Testis (tissue), 5 donors: ENCODE results near the gene THAP4. TPM values are rescaled to one million over a fixed set of nuclear protein-coding genes. Genes with fewer than 3 reads are reported as not detected.

Experiments
- DNase-seq: peaks from one replicate; pipeline ENCODE4 v3.0.0-alpha.2; 2019
- H3K27ac ChIP-seq, 2 donors: fragments of 200-600 bp; sonication (generic); one replicate each; pipeline ENCODE4 v1.5.1; 2019
- H3K27me3 ChIP-seq: fragments of 200-600 bp; sonication (generic); one replicate; pipeline ENCODE4 v1.5.1; 2019
- H3K36me3 ChIP-seq: fragments of 200-600 bp; sonication (generic); one replicate; pipeline ENCODE4 v1.5.1; 2017; ENCODE audit warnings: low read depth; ENCODE audit errors: missing control alignments
- H3K4me1 ChIP-seq: fragments of 200-600 bp; sonication (generic); one replicate; pipeline ENCODE4 v1.5.1; 2019
- H3K4me3 ChIP-seq, 2 donors: fragments of 200-600 bp; sonication (generic); one replicate each; pipeline ENCODE4 v1.5.1; 2017 to 2019
- H3K9me3 ChIP-seq: fragments of 200-600 bp; sonication (generic); one replicate; pipeline ENCODE4 v1.5.1; 2017
- POLR2A ChIP-seq: fragments of 450-650 bp; IDR thresholded peaks from one replicate; pipeline ENCODE4 v1.6.1; 2017; ENCODE audit warnings: antibody characterized with exemption, mild to moderate bottlenecking, moderate library complexity
- WGBS, 2 donors: methylation state at CpG; one replicate each; pipeline ENCODE4 v1.1.5; 2018; 5-methylcytosine and 5-hydroxymethylcytosine counted together
- intact Hi-C: fragments of 100-400 bp; cut with DNase I; formaldehyde crosslinking; loops from one replicate; pipeline ENCODE4 v1.15.1; 2023; ENCODE audit warnings: low total_unique reads
- long read RNA-seq, 2 donors: transcript quantifications; one replicate each; lab custom pipeline, GENCODE V29; 2026
- polyA plus RNA-seq: library from polyadenylated mRNA; stranded (reverse); fragments of 350-450 nt; fragmentation: Illumina TruSeq; extraction: RNeasy Lipid Tissue Mini Kit (QIAGEN cat#74804); gene quantifications from one replicate; pipeline ENCODE4 v1.2.3, GENCODE V29; 2014; ENCODE audit warnings: low read depth, low replicate concordance; ENCODE audit not compliant: insufficient read depth
- total RNA-seq, 2 donors: library from RNA; depleted of rRNA; stranded (reverse); fragments of >200 nt; gene quantifications; one replicate each; pipeline ENCODE4 v1.2.3, GENCODE V29; 2016
- TF ChIP-seq, protein P1 (sequence below), 3 experiments: fragments of 450-650 bp in 2 of 3; fragments of 200-600 bp in 1 of 3; sonication (generic) in 1 of 3; IDR thresholded peaks; one replicate each; pipeline ENCODE4 v1.5.1; 2016 to 2019; ENCODE audit warnings: antibody characterized with exemption in 3 of 3, mild to moderate bottlenecking in 2 of 3, moderate library complexity in 1 of 3

Gene THAP4, protein sequence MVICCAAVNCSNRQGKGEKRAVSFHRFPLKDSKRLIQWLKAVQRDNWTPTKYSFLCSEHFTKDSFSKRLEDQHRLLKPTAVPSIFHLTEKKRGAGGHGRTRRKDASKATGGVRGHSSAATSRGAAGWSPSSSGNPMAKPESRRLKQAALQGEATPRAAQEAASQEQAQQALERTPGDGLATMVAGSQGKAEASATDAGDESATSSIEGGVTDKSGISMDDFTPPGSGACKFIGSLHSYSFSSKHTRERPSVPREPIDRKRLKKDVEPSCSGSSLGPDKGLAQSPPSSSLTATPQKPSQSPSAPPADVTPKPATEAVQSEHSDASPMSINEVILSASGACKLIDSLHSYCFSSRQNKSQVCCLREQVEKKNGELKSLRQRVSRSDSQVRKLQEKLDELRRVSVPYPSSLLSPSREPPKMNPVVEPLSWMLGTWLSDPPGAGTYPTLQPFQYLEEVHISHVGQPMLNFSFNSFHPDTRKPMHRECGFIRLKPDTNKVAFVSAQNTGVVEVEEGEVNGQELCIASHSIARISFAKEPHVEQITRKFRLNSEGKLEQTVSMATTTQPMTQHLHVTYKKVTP
- total RNA-seq, result 10 to 100 TPM; 61.3 to 73.5 TPM
- 73.5 TPM for polyA plus RNA-seq
- long read RNA-seq, donor 1, transcript THAP4-204 (6 exons, 2,367 nt), result major isoform, 16 of 24 reads
- long read RNA-seq, donor 1, partial matches to known transcripts, result 8 of 24 reads
- long read RNA-seq, donor 1, other reads (novel, unspliced or antisense), result 0 of 24 reads
- long read RNA-seq, donor 2, transcript THAP4-204 (6 exons, 2,367 nt), result major isoform, 7 of 21 reads
- long read RNA-seq, donor 2, partial matches to known transcripts, result 14 of 21 reads
- long read RNA-seq, donor 2, other reads (novel, unspliced or antisense), result 0 of 21 reads

DNA sequence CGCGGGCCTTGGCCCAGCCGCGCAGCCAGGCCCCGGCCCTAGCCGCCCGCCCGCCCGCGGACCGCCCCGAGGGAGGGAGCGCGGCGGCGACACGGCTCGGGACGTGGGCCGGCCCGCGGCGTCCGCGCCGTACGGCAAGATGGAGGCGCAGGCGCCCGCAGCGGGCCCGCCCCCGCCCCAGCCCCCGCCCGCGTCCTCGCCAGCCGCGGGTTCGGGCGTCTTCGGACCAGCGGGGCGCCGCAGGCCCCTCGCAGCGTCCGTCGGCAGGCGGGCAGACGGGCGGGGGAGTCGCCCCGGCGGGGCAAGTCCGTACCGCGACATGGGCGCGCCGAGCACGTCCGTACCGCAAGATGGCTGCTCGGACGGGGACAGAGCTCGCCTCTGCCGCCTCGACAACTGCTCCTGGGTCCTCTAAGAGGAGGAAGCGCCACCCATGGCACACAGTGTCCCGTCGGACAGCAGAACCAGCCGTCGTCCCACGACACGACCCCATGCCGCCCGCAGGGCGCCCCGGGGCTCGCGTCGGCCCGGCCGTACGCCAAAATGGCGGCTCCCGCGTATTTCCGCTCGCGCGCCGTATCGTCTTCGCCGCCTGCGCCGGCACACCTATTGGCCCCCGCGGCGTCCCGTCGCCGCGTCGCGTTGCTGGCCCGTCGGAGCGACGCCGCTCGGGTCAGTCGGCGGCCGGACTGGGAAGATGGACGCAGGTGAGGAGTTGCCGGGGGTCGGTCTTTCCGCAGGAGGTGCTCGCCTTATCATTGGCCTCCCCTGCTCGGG lies at the start of gene THAP4, which contains the start of gene ATG4B:
TSS of gene THAP4 (minus strand) at position 141 of the 777 bp plus-strand sequence. CDS start 141 bp downstream, outside the sequence.
TSS of gene ATG4B (plus strand) at position 676 of the 777 bp plus-strand sequence. CDS start at position 698, 22 bp downstream.
- DNase-seq, result peak; percentile 92
- Histone ChIP-seq H3K27me3 (no peaks in the 10 kb centered on the region), H3K4me3 (peak within 1 kb of the TSS; percentile 97), H3K4me1 (peaks cover 12% of the 10 kb centered on the region), H3K27ac (peak within 1 kb of the TSS; percentile 99), H3K36me3 (no peaks in the 10 kb centered on the region), H3K9me3 (no peaks in the 10 kb centered on the region)
- no peak for TF ChIP-seq POLR2A
- TF ChIP-seq, protein P1, sequence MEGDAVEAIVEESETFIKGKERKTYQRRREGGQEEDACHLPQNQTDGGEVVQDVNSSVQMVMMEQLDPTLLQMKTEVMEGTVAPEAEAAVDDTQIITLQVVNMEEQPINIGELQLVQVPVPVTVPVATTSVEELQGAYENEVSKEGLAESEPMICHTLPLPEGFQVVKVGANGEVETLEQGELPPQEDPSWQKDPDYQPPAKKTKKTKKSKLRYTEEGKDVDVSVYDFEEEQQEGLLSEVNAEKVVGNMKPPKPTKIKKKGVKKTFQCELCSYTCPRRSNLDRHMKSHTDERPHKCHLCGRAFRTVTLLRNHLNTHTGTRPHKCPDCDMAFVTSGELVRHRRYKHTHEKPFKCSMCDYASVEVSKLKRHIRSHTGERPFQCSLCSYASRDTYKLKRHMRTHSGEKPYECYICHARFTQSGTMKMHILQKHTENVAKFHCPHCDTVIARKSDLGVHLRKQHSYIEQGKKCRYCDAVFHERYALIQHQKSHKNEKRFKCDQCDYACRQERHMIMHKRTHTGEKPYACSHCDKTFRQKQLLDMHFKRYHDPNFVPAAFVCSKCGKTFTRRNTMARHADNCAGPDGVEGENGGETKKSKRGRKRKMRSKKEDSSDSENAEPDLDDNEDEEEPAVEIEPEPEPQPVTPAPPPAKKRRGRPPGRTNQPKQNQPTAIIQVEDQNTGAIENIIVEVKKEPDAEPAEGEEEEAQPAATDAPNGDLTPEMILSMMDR (IDR thresholded peaks at IDR 0.05), result peak in 2 of 3 experiments; percentile 13 to 28
- intact Hi-C loops, result no loop called here
- 0 to 1% methylated on average over 2 to 84 of the region's 123 CpGs for WGBS, 2 donors

GRCh38 chr2:241686324-241686649 lies 49.3 kb upstream of the THAP4 start:
- Histone ChIP-seq H3K27ac (peak overlapping the region; percentile 76 to 91), H3K36me3 (no peaks in the 10 kb centered on the region), H3K4me3 (peak overlapping the region; percentile 93 to 94), H3K9me3 (no peaks in the 10 kb centered on the region), H3K27me3 (no peaks in the 10 kb centered on the region), H3K4me1 (peaks cover 20% of the 10 kb centered on the region)
- intact Hi-C loops, result no loop called here
- 0 to 1% methylated on average over 25 to 37 of the region's 37 CpGs for WGBS, 2 donors
- DNase-seq, result peak; percentile 26
- TF ChIP-seq, protein P1 (IDR thresholded peaks at IDR 0.05), result no peak
- TF ChIP-seq POLR2A, result no peak

DNA sequence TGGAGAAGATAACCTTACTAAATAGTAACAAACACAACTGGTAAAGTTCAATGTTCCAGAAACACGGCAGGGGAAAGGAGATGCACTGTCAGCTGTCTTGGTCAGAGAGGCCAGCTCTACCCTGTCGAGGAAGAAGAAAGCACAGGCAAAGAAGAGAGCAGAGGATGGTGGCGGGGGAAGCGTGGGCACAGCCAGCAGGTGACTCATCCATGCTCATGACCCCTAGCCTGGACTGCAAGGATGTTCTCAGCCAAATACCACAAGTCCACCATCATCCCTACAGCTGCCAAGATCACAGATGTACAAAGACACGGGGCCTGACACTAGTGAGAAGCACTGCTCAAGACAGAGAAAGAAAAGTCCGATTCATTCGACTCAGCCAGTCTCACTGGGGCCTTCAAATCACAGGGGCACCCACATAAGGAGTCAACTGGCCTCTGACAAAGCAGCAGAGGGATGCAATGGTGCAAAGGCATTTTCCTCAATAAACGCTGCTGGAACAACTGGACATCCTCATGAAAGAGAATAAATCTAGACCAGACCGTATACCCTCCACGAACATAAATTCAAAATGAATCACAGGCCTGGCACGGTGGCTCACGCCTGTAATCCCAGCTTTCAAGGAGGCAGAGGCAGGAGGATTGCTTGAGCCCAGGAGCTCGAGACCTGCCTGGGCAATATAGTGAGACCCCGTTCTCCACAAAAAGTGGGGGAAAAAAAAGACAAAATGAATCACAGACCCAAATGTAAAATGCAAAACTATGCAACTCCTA lies 44.1 kb upstream of the THAP4 start:
- no peaks in the 10 kb centered on the region for H3K9me3 ChIP-seq
- no peak for DNase-seq
- no peak for TF ChIP-seq POLR2A
- TF ChIP-seq, protein P1 (IDR thresholded peaks at IDR 0.05), result no peak
- H3K36me3 ChIP-seq, result no peaks in the 10 kb centered on the region
- intact Hi-C loops, result no loop called here
- 75 to 87% methylated on average over 14 of the region's 14 CpGs for WGBS, 2 donors
- no peak overlapping the region for H3K4me3 ChIP-seq
- no peak overlapping the region for H3K27ac ChIP-seq
- H3K27me3 ChIP-seq, result no peaks in the 10 kb centered on the region
- H3K4me1 ChIP-seq, result peaks cover 4% of the 10 kb centered on the region

GRCh38 chr2:241680044-241680443 lies 43.1 kb upstream of the THAP4 start:
- no peaks in the 10 kb centered on the region for H3K36me3 ChIP-seq
- DNase-seq, result no peak
- TF ChIP-seq, protein P1 (IDR thresholded peaks at IDR 0.05), result no peak
- no peak for TF ChIP-seq POLR2A
- intact Hi-C loops, result no loop called here
- H3K4me1 ChIP-seq, result no peaks in the 10 kb centered on the region
- no peaks in the 10 kb centered on the region for H3K27me3 ChIP-seq
- H3K9me3 ChIP-seq, result no peaks in the 10 kb centered on the region
- H3K27ac ChIP-seq, result no peak overlapping the region
- H3K4me3 ChIP-seq, result no peak overlapping the region
- 84 to 86% methylated on average over 12 of the region's 12 CpGs for WGBS, 2 donors
